B cell (primary cell): Measurements from ENCODE around the gene CCNB1IP1.

Experiments used
- CTCF ChIP-seq: fragments of 200-600 bp; IDR thresholded peaks from one replicate; pipeline ENCODE4 v1.8.0; 2022; ENCODE audit warnings: antibody characterized with exemption, mild to moderate bottlenecking
- EZH2 ChIP-seq: IDR thresholded peaks from 2 replicates; pipeline ENCODE4 v1.6.1; 2012; ENCODE audit warnings: borderline replicate concordance, low read depth, mild to moderate bottlenecking, moderate library complexity, low read length; ENCODE audit not compliant: insufficient read depth, poor library complexity, severe bottlenecking

DNA sequence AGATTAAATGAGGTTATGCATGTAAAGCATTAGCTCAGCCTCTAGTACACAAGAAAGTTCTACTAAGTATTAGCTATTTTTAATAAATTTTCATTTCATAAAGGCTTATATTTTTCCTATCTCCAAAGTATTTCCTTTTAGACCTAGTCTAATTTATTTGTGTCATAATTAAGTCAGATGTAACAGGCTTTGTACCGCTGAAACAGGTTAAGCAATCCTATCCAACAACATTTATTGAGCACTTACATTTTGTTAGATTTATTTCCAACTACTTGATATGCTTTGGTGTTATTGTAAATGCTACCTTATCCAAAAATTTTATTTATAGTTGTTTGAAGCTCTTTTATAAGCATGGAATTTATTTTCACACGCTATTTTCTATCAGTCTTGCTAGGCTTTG lies 8.6 kb upstream of the CCNB1IP1 start:
- TF ChIP-seq CTCF (no peak), EZH2 (no peak)
